Coronary artery (tissue), 2 donors: ENCODE measurements around the gene ZNF668.

Experiments
- DNase-seq: peaks from one replicate; pipeline ENCODE4 v3.0.0-alpha.2; 2017; ENCODE audit warnings: low spot score
- H3K27ac ChIP-seq, 2 donors: fragments of 200-600 bp; sonication (generic); one replicate each; pipeline ENCODE4 v1.5.1; 2016 to 2019
- H3K4me3 ChIP-seq: fragments of 200-600 bp; sonication (generic); 2 replicates; pipeline ENCODE4 v1.5.1; 2016; ENCODE audit warnings: mild to moderate bottlenecking, moderate library complexity
- CTCF ChIP-seq: fragments of 200-600 bp; sonication (generic); IDR thresholded peaks from one replicate; pipeline ENCODE4 v1.5.1; 2019; ENCODE audit warnings: antibody characterized with exemption

Gene ZNF668

GRCh38 chr16:31094424-31095120 lies 20.5 kb upstream of the ZNF668 start, which contains the start of gene VKORC1:
TSS of gene VKORC1 (minus strand) at chr16:31094797. CDS start at chr16:31094729, 68 bp downstream.
- Histone ChIP-seq H3K27ac (peak within 1 kb of the TSS; percentile 77 to 94), H3K4me3 (peak within 1 kb of the TSS; percentile 93)
- peak; percentile 98 for DNase-seq
- no peak for TF ChIP-seq CTCF

DNA sequence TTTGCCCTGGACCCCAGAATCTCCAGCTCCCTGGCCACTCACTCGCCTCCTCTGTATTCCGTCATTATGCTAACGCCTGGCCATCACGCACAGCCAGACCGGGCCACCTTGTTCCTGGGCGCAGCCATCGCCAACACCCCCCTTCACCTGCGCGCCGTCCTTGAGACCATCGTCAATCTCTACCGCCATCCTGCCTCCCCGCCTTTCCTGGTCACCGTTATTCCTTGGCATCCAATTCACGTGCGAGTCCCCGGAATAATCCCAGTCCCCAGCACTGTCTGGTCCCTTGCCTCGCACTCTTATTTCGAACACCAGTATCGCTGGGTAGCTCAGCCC lies 20.0 kb upstream of the ZNF668 start:
- peak overlapping the region; percentile 93 for H3K4me3 ChIP-seq
- H3K27ac ChIP-seq, result peak overlapping the region; percentile 77 to 94
- no peak for DNase-seq
- TF ChIP-seq CTCF, result no peak

DNA sequence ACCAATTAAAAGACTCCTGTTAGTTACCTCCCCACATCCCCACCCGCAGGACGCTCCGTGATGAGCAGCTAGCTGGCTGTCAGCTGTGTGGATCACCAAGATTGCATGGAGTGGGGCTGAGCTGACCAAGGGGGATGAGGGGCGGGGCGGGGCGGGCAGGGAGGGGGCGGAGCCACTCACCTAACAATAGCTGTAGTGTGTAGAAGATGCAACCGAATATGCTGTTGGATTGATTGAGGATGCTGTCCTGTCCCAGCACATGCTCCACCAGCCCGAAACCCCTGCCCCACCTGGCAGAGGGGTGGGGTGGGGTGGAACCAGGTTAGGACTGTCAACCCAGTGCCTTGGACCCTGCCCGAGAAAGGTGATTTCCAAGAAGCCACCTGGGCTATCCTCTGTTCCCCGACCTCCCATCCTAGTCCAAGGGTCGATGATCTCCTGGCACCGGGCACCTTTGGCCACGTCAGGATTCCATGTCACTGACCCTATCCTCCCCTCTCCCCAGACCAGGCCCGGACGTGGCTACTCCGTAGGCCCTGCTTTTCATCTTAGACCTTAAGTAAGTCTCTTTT lies 19.2 kb upstream of the ZNF668 start:
- TF ChIP-seq CTCF, result no peak
- Histone ChIP-seq H3K27ac (peak overlapping the region in 1 of 2 donors; percentile 40), H3K4me3 (peak overlapping the region; percentile 93)
- no peak for DNase-seq

GRCh38 chr16:31092330-31092729 lies 18.3 kb upstream of the ZNF668 start:
- no peak for TF ChIP-seq CTCF
- H3K4me3 ChIP-seq, result no peak overlapping the region
- no peak for DNase-seq
- H3K27ac ChIP-seq, result no peak overlapping the region

GRCh38 chr16:31090540-31090939 lies 16.5 kb upstream of the ZNF668 start:
- Histone ChIP-seq H3K4me3 (no peak overlapping the region), H3K27ac (no peak overlapping the region)
- no peak for TF ChIP-seq CTCF
- no peak for DNase-seq

- H3K27ac ChIP-seq, result no peak overlapping the region
- no peak for TF ChIP-seq CTCF
- H3K4me3 ChIP-seq, result no peak overlapping the region
- DNase-seq, result no peak
These were observed 15.2 kb upstream of the ZNF668 start for GRCh38 chr16:31089199-31089598.

- H3K27ac ChIP-seq, result no peak within 1 kb of the TSS
- no peak for TF ChIP-seq CTCF
- DNase-seq, result no peak
- no peak within 1 kb of the TSS for H3K4me3 ChIP-seq
These were observed 14.6 kb upstream of the ZNF668 start, which contains the start of gene PRSS53 for GRCh38 chr16:31088459-31089183. TSS of gene PRSS53 (minus strand) at chr16:31088943. CDS start at chr16:31088809, 134 bp downstream.
